Right renal pelvis (tissue), 4 donors: ENCODE data around the gene ANXA6. TPM values are rescaled to one million over a fixed set of nuclear protein-coding genes. Genes with fewer than 3 reads are reported as not detected.

Experiments
- polyA plus RNA-seq, 4 donors: library from polyadenylated mRNA; unstranded; fragments of 120-200 nt; gene quantifications; one replicate each; pipeline ENCODE4 v1.2.1, GENCODE V29; 2013; ENCODE audit not compliant: insufficient read length in 4 of 4

The ANXA6 gene
- polyA plus RNA-seq, 4 donors: 135 to 151 (median 140) TPM

Other genes with a start within 250 kb of the ANXA6 start
- gene GPX3, start 137.2 kb downstream of the ANXA6 start, polyA plus RNA-seq: 1,000 to 10,000 TPM; 1,069 to 1,625 (median 1,367) TPM
- gene TNIP1, start 76.7 kb downstream of the ANXA6 start, polyA plus RNA-seq: 10 to 100 TPM; 62.1 to 75.7 (median 67.6) TPM
- 1 to 10 TPM; 4.3 to 8.2 (median 5.1) TPM for gene CCDC69, start 66.3 kb upstream of the ANXA6 start, polyA plus RNA-seq
- 10 to 100 TPM; 29.5 to 33.3 (median 30.9) TPM for gene GM2A, start 95.4 kb upstream of the ANXA6 start, polyA plus RNA-seq
- under 1 TPM in 1 of 4 donors, not detected in 3; 0.01 TPM for gene SLC36A3, start 146.0 kb upstream of the ANXA6 start, polyA plus RNA-seq
- gene SLC36A2, start 189.8 kb upstream of the ANXA6 start, polyA plus RNA-seq: 1 to 10 TPM; 4.9 to 8.8 (median 6.2) TPM